Measurements from ENCODE around the gene SPAST. TPM values are rescaled to one million over a fixed set of nuclear protein-coding genes. Genes with fewer than 3 reads are reported as not detected.

Gene SPAST
- total and polyA plus RNA-seq, 2 experiments from 2014 or later: 15.5 to 33.9 TPM

DNA sequence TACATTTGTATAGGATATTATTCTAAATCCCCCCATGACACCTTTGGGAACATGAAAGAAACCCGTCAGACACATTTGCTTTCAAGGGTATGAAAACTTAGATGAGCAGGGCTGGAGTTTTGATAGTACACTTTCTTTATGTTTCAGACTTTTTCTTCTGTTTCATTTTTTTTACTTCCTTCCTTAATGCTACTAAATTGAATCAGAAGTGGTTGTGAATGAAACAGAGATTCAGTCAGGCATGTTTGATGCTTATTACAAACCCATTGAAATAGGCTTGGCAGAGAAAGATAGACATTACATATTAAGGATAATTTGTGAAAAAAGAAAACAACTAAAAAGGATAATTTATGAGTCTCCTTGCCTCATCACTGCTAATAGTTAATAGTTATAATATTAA is 129.1 kb downstream of the SPAST start:
- ATAC-seq (no peak), DNase-seq (ENCODE audit: low spot score) (no peak)
- TF ChIP-seq NANOG (IDR thresholded peaks at IDR 0.05; ENCODE audit: borderline replicate concordance) (no peak), ZNF331 (CRISPR knock-in tag; IDR thresholded peaks at IDR 0.05; ENCODE audit: low read depth) (no peak), STAT1 (IDR thresholded peaks at IDR 0.05; ENCODE audit: unreplicated experiment) (no peak), EZH2phosphoT487 (IDR thresholded peaks at IDR 0.05; ENCODE audit: unreplicated experiment) (no peak)
- TF ChIP-seq, protein P1, sequence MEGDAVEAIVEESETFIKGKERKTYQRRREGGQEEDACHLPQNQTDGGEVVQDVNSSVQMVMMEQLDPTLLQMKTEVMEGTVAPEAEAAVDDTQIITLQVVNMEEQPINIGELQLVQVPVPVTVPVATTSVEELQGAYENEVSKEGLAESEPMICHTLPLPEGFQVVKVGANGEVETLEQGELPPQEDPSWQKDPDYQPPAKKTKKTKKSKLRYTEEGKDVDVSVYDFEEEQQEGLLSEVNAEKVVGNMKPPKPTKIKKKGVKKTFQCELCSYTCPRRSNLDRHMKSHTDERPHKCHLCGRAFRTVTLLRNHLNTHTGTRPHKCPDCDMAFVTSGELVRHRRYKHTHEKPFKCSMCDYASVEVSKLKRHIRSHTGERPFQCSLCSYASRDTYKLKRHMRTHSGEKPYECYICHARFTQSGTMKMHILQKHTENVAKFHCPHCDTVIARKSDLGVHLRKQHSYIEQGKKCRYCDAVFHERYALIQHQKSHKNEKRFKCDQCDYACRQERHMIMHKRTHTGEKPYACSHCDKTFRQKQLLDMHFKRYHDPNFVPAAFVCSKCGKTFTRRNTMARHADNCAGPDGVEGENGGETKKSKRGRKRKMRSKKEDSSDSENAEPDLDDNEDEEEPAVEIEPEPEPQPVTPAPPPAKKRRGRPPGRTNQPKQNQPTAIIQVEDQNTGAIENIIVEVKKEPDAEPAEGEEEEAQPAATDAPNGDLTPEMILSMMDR (conservative IDR thresholded peaks at IDR 0.05; ENCODE audit: low read depth in 2 of 2): no peak
- H3K4me2 ChIP-seq: no peak overlapping the region
- H3K9me2 ChIP-seq (ENCODE audit: insufficient read depth): no peaks in the 10 kb centered on the region
- H3K36me3 ChIP-seq (ENCODE audit: insufficient read depth): peaks cover 13% of the 10 kb centered on the region; the same call in 1 of the 2 replicates
- Mint-ChIP-seq H3K9me3 (no peaks in the 10 kb centered on the region), H3K4me3 (no peak overlapping the region), H3K27ac (no peak overlapping the region), H3K4me1 (no peaks in the 10 kb centered on the region), H3K27me3 (ENCODE audit: insufficient read depth, low read depth, poor library complexity) (no peaks in the 10 kb centered on the region), H3K36me3 (ENCODE audit: low read depth) (peaks cover 6% of the 10 kb centered on the region; the same call in 2 of the 3 replicates)
- H3K79me2 ChIP-seq (replicated peaks; ENCODE audit: insufficient read depth): no peaks in the 10 kb centered on the region
- 0 out of 2 replicates have a peak, but pooled peaks cover 4% of the 10 kb centered on the region for H4K20me1 ChIP-seq (replicated peaks; ENCODE audit: insufficient read depth)
- H2AFZ ChIP-seq: no peak overlapping the region
- no peaks in the 10 kb centered on the region for H3F3A ChIP-seq (replicated peaks; ENCODE audit: low read depth)
- no peak overlapping the region for H3K4me3 ChIP-seq
- no peaks in the 10 kb centered on the region for H3K4me1 ChIP-seq (ENCODE audit: insufficient read depth)
- H3K27ac ChIP-seq (ENCODE audit: low read depth): no peak overlapping the region
- H3K27me3 ChIP-seq (ENCODE audit: insufficient read depth): no peaks in the 10 kb centered on the region

DNA sequence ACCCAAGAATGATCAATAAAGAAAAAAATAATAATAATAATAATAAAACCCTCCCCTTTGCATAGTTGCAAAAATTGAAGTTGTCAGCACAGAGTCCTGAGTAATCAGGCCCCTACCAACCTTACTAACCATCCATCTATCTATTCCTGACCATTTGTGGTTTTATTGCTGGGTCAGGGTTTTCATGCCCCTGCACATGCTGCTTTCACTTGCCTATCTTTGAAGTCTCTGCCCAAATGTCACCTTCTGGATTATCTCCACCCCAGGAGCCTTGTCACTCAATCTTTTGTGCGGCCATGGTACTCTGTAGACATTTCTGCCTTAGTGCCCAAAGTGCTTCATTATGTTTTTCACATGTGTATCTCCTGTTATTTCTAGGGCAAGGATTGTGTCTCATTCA is 137.5 kb downstream of the SPAST start:
- H3K27ac ChIP-seq (ENCODE audit: low read depth): no peak overlapping the region
- H3K36me3 ChIP-seq (ENCODE audit: insufficient read depth): peaks cover 11% of the 10 kb centered on the region
- Mint-ChIP-seq H3K36me3 (ENCODE audit: low read depth) (peaks cover 41% of the 10 kb centered on the region), H3K9me3 (no peaks in the 10 kb centered on the region), H3K4me1 (no peaks in the 10 kb centered on the region), H3K27ac (no peak overlapping the region), H3K27me3 (ENCODE audit: insufficient read depth, low read depth, poor library complexity) (no peaks in the 10 kb centered on the region), H3K4me3 (no peak overlapping the region)
- H4K20me1 ChIP-seq (replicated peaks; ENCODE audit: insufficient read depth): no peaks in the 10 kb centered on the region; the same call in 1 of the 2 replicates
- DNase-seq (ENCODE audit: low spot score) (no peak), ATAC-seq (no peak)
- no peaks in the 10 kb centered on the region for H3F3A ChIP-seq (replicated peaks; ENCODE audit: low read depth)
- no peaks in the 10 kb centered on the region for H3K9me2 ChIP-seq (ENCODE audit: insufficient read depth)
- H3K4me3 ChIP-seq: no peak overlapping the region
- no peaks in the 10 kb centered on the region for H3K79me2 ChIP-seq (replicated peaks; ENCODE audit: insufficient read depth)
- H3K4me2 ChIP-seq: no peak overlapping the region
- H2AFZ ChIP-seq: no peak overlapping the region
- H3K27me3 ChIP-seq (ENCODE audit: insufficient read depth): no peaks in the 10 kb centered on the region
- H3K4me1 ChIP-seq (ENCODE audit: insufficient read depth): no peaks in the 10 kb centered on the region
- TF ChIP-seq EZH2 (IDR thresholded peaks at IDR 0.05; ENCODE audit: low read depth, unreplicated experiment): no peak
- no peak for TF ChIP-seq STAT1 (IDR thresholded peaks at IDR 0.05; ENCODE audit: unreplicated experiment)
- TF ChIP-seq, protein P2, sequence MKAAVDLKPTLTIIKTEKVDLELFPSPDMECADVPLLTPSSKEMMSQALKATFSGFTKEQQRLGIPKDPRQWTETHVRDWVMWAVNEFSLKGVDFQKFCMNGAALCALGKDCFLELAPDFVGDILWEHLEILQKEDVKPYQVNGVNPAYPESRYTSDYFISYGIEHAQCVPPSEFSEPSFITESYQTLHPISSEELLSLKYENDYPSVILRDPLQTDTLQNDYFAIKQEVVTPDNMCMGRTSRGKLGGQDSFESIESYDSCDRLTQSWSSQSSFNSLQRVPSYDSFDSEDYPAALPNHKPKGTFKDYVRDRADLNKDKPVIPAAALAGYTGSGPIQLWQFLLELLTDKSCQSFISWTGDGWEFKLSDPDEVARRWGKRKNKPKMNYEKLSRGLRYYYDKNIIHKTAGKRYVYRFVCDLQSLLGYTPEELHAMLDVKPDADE (IDR thresholded peaks at IDR 0.05): no peak
- TF ChIP-seq, protein P3, sequence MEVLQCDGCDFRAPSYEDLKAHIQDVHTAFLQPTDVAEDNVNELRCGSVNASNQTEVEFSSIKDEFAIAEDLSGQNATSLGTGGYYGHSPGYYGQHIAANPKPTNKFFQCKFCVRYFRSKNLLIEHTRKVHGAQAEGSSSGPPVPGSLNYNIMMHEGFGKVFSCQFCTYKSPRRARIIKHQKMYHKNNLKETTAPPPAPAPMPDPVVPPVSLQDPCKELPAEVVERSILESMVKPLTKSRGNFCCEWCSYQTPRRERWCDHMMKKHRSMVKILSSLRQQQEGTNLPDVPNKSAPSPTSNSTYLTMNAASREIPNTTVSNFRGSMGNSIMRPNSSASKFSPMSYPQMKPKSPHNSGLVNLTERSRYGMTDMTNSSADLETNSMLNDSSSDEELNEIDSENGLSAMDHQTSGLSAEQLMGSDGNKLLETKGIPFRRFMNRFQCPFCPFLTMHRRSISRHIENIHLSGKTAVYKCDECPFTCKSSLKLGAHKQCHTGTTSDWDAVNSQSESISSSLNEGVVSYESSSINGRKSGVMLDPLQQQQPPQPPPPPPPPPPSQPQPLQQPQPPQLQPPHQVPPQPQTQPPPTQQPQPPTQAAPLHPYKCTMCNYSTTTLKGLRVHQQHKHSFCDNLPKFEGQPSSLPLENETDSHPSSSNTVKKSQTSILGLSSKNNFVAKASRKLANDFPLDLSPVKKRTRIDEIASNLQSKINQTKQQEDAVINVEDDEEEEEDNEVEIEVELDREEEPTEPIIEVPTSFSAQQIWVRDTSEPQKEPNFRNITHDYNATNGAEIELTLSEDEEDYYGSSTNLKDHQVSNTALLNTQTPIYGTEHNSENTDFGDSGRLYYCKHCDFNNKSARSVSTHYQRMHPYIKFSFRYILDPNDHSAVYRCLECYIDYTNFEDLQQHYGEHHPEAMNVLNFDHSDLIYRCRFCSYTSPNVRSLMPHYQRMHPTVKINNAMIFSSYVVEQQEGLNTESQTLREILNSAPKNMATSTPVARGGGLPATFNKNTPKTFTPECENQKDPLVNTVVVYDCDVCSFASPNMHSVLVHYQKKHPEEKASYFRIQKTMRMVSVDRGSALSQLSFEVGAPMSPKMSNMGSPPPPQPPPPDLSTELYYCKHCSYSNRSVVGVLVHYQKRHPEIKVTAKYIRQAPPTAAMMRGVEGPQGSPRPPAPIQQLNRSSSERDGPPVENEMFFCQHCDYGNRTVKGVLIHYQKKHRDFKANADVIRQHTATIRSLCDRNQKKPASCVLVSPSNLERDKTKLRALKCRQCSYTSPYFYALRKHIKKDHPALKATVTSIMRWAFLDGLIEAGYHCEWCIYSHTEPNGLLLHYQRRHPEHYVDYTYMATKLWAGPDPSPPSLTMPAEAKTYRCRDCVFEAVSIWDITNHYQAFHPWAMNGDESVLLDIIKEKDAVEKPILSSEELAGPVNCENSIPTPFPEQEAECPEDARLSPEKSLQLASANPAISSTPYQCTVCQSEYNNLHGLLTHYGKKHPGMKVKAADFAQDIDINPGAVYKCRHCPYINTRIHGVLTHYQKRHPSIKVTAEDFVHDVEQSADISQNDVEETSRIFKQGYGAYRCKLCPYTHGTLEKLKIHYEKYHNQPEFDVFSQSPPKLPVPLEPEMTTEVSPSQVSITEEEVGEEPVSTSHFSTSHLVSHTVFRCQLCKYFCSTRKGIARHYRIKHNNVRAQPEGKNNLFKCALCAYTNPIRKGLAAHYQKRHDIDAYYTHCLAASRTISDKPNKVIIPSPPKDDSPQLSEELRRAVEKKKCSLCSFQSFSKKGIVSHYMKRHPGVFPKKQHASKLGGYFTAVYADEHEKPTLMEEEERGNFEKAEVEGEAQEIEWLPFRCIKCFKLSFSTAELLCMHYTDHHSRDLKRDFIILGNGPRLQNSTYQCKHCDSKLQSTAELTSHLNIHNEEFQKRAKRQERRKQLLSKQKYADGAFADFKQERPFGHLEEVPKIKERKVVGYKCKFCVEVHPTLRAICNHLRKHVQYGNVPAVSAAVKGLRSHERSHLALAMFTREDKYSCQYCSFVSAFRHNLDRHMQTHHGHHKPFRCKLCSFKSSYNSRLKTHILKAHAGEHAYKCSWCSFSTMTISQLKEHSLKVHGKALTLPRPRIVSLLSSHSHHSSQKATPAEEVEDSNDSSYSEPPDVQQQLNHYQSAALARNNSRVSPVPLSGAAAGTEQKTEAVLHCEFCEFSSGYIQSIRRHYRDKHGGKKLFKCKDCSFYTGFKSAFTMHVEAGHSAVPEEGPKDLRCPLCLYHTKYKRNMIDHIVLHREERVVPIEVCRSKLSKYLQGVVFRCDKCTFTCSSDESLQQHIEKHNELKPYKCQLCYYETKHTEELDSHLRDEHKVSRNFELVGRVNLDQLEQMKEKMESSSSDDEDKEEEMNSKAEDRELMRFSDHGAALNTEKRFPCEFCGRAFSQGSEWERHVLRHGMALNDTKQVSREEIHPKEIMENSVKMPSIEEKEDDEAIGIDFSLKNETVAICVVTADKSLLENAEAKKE (CRISPR knock-in tag; IDR thresholded peaks at IDR 0.05): no peak
- TF ChIP-seq, protein P1 (conservative IDR thresholded peaks at IDR 0.05; ENCODE audit: low read depth in 2 of 2): no peak
- TF ChIP-seq POLR2AphosphoS5 (IDR thresholded peaks at IDR 0.05; ENCODE audit: low read depth): no peak
